ENCODE data around the gene NTF3.

The NTF3 gene

GRCh38 chr12:5433081-5433844 is 1.4 kb downstream of the NTF3 start:
- no peak for DNase-seq

DNA sequence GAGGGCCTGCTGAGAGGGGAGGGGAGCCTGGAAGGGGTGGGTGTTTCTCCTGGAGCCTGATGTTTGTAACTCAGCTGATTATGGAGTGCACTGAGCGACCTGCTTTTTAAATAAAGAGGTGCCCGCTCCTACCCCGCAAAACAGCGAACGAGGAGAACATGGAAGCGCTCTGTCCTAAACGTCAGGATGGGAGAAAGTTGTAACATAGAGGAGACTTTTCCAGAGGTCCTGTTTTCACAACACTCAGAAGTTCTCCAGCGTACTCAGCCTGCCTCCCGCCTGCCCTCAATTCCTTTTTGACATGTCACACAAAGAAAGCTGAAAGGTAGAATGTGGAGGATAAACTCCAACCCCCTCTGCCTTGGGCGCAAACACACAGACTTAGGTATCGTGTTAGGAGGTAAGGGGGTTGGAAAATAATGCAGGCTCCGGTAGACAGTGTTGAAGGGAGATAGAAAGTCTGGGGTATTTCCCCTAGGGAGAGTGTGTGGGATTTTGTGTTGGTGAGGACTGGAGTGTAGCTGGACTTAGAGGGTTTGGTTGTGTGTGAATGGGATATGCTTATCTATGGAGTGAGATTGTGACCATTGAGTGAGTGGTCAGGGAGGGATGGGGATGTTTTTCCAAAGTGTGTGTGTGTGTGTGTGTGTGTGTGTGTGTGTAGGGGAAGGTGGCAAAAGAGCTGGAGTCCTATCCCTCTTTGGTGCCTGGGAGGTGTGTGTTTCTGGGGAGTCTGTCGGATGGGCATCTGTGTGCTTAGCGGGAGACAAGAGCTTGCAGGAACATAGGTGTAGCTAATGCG is 2.1 kb downstream of the NTF3 start:
- DNase-seq = no peak

GRCh38 chr12:5434647-5435560 is 3.0 kb downstream of the NTF3 start:
- no peak for DNase-seq

DNA sequence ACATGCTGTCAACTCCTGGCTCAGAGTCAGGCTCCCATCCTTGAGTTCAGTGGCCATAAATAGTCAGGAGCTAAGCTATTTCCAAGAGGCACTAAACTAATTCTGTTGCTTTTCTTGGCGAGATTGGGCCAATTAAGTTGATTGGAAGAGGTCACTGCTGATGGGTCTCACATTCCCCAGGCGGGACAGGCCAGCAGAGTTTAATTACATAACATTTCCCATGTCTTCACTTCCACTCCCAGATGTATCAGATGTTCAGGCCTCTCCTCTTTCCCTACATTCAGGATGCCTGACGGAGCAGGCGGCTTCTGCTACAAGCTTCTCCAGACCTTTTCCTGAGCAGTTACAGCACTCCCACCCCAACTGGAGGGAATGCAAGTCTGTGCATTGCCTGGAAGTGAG is 5.3 kb downstream of the NTF3 start:
- no peak for DNase-seq

DNA sequence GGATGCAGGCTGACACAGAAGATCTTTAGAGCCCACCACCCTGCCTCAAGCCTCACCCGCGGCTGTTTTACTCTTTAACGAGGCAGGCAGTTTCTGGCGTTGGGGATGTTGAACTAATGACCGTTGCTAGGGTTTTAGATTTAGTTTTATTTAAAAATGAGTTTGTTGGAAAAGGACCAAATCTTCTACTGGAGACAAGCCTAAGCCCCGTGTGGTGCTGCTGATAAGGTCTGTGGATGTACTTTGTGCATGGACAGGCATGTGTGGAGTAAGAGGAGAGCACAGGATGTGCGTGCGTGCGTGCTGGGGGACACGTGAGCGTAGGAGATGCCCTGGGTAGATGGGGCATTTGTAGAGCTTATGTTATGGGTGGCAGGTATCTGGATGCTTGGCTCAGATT is 5.7 kb downstream of the NTF3 start:
- no peak for DNase-seq

- peak; percentile 22 for DNase-seq
These were observed 6.8 kb downstream of the NTF3 start for GRCh38 chr12:5438671-5439200.

DNA sequence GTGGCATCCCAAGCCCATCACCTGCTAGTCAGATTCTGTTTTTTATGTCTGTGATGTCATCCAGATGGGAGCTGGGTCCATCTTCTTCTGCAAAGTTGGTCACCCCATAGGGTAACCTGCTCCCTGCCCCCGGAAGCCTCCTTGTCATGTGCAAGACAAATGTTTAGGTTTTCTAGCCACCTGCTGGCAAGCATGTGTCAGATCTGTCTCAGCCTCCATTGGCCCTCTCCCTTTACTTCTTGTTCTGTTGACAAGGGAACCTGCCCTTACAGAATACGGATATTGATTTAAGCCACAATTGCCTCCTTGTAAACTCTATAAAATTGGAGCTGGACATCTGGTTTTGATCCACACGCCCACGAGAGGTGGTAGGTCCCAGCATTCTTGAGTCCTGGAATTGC is 7.5 kb downstream of the NTF3 start:
- no peak for DNase-seq

DNA sequence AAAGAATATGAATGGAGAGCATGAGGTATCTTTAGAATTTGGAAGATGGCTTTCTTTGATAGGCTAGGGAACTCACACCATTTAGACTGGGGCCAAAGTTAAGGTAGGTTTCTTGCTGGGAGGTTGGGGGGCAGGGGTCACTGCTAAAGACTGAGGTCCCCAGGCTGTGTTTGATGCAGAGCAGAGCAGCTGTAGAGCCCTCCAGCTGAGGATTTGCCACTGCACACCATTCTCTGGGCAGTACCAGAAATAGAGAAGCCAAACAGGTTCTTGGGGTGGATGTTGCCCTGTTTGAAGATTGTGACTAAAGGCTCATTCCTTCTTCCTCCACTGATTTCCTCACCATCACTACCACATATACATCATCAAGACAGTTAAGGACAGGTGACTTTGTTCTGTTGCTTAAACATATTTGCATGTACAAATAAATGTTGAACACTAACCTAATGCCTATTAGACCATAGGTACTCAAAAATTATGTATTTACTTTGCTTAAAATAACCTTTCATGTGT is 7.9 kb downstream of the NTF3 start:
- DNase-seq = no peak

- DNase-seq = no peak
These were observed 9.1 kb downstream of the NTF3 start for GRCh38 chr12:5440978-5441377.

DNA sequence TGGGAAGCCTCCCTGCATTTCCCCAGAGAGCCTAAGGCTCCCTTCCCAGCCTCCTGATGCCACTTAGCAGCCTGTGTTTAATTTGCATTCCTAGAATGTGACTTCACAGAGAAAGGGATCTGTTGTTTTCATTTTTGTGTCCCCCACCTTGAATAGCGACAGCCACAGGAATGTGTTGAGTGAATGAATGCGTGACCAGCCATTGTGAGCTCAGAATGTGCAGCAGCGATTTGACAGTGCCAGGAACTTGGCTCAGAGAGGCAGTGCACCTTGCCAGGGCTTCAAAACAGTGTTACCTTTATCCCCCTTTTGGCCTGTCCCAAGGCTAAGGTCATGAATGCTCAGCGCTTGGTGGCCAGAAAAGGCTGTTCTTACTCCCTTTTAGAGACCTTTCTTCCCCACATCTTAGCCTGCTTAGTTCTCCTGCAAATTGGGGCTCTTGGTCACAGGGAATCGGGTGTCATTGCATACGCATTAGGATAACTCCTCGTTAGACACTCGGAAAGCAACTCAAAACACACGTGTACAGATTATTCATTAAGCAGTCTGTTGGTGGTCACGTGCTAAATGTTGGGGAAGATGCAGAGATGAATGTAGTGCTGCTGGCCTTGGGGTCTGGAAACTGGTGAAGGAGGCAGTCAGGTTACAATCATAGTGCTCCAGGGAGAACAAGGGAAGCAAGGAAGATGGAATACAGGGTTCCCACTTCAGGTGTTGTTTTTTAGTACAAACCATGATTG is 9.8 kb downstream of the NTF3 start:
- no peak for DNase-seq

DNA sequence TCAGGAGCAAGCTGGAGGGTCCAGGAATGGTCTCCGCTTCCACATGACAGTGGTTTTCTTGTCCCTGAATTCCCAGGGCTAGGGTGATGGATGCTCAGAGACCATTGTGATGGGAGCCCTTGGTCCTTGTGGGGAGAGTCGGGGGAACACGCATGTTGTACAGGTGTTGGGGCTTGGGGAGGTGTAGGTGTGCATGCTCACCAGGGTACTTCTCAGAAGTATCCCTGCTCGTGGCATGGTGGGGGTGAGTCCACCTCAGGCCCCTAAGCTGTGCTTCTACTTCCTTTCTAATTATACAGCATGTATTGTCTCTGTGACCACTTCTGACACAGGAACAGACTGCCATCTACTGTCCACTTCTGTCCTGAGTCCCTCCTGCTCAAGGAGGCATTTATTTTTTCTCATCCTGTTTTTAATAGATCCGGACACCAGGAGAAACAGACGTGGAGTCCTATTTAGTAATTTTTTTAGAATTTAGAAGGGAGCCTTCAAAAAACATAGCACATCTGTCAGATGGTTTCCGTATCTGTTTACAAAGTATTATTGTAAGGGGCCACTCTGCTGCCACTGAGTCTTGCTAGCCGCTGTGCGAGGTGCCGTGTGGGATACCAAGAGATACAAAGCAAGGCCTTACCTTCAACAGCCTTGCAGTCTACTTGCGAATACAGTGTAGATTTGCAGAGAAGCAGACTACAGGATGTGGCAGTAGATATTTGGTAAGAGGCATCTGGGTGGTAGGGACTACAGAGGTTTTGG is 10.5 kb downstream of the NTF3 start:
- no peak for DNase-seq

GRCh38 chr12:5444520-5444919 is 12.6 kb downstream of the NTF3 start:
- no peak for DNase-seq

DNA sequence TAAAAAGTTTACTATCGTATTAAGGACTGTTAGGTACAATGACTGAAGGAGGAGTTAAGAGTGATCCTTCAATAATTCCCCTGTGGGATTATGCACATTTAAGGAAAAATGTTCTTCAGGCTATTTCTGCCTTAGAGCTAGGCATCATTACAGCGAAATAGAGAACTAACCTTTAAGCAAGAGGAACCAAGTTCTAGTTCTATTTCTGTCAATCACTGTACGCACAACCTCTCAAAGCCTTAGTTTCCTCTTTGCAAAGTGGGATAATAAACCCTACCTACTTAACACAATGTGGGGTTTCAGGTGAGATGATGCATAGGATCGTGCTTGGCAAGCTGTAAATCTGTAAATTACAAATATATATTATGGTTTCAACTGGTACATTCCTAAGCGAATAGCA is 15.4 kb downstream of the NTF3 start:
- no peak for DNase-seq

- DNase-seq = no peak
These were observed 19.3 kb downstream of the NTF3 start for GRCh38 chr12:5451251-5451650.

GRCh38 chr12:5452569-5452968 is 20.7 kb downstream of the NTF3 start:
- DNase-seq = no peak

- DNase-seq = no peak
These were observed 21.6 kb downstream of the NTF3 start for GRCh38 chr12:5453466-5453865.

DNA sequence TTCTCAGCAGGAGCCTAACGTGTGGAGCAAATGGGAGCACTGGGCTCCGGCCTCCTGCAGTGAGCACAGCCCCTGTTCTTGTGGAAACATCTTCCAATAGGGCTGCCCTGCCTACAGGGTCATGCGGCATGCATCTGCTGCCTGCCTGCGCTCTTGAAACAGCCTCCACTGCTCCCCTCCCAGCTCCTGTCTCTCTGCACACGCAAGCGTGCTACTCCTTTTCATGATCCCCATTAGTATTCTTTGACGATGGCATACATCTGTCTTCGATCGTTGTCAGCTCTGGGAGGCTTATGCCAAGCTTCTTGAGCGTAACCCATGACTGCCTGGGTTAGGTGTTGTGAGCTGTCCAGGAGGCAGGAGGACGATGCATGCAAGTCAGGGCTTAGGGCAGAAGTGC is 23.1 kb downstream of the NTF3 start:
- no peak for DNase-seq

DNA sequence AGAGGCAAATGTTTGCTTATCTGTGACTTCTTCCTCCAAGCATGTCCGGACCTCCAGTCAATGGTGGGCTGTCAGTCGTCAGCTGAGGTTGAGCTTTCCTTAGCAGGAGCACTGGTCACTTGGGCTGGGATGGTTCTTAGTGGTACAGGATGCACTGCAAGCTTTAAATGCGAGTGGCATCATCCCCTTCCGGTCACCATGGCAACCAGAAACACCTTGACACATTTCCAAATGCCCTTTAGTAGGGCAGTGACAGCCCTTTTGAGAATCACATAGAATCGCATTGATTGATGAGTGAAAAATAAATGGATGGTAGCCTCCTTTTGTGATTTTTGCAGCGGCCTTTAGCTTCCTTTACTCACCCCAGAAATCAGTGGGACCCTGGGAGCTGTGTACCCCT is 24.1 kb downstream of the NTF3 start:
- no peak for DNase-seq

- DNase-seq = no peak
These were observed 25.0 kb downstream of the NTF3 start for GRCh38 chr12:5456906-5457305.

DNA sequence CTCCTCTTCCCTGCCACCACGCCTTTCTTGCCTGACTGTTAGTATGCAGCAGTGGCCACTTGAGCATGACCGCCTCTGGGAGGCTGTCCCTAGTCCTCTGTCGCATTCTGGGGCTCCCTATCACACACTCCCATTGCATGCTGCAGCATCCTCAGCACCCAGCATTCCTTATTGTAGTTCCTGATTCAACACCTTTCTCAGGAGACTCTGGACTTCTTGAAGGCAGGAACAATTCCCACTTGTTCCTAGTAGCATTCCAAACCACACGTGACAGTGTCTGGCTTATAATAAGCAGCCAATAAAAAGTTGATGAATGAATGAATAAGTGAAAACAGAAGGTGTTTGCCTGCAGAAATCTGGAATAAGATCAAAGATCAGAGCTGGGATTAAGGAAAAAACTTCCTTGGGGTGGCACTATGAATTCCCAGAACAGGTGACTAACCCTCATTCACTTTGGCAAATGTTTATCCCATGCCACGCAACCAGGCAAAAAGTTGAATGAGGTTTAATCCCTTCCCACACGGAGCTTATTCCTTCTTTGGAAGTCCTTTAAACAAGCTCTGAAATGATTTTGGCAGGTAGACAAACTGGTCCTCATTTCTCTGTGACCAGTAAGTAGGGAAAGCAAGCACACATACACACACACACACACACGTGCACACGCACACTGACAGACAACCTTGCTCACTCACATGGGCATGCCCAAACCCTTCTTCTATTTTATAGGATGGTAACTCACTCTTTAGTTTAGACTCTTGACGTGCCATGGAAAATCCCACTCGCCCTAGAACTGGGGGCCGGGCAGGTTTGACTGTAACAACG is 26.5 kb downstream of the NTF3 start:
- DNase-seq = no peak
